SK-N-SH (cell line): ENCODE data around the gene TM7SF2. TPM values are rescaled to one million over a fixed set of nuclear protein-coding genes. Genes with fewer than 3 reads are reported as not detected.

Source experiments
- CTCF ChIA-PET: fragments of 300-600, 350-600 bp; formaldehyde crosslinking; extraction: SDS; loops from one replicate; lab custom pipeline; 2021; lab: Yijun Ruan, JAX
- POLR2A ChIA-PET: fragments of 350-600 bp; sonication (Branson Sonifier 250); formaldehyde crosslinking; extraction: SDS; loops from one replicate; lab custom pipeline; 2020; ENCODE audit warnings: antibody characterized with exemption, inconsistent platforms; lab: Yijun Ruan, JAX
- DNase-seq: peaks from one replicate; pipeline ENCODE4 v3.0.0; 2012
- H2AFZ ChIP-seq: fragments of 200-600 bp; sonication (generic); 2 replicates; pipeline ENCODE4 v1.8.1; 2016; ENCODE audit warnings: antibody characterized with exemption, mild to moderate bottlenecking, low read depth
- H3F3A ChIP-seq: fragments of 200-600 bp; sonication (generic); replicated peaks from 2 replicates; pipeline ENCODE3; 2016; ENCODE audit warnings: antibody characterized with exemption, mild to moderate bottlenecking; ENCODE audit not compliant: insufficient read depth
- H3K27ac ChIP-seq, 2 experiments: fragments of 200-500 bp in 1 of 2; fragments of 200-600 bp in 1 of 2; sonication (Bioruptor generic) in 1 of 2; sonication (generic), shearing (Covaris generic) in 1 of 2; 2 replicates each; pipeline versions ENCODE4 v1.5.1 to v1.6.1; 2014 to 2016; ENCODE audit warnings: low read depth in 2 of 2, inconsistent platforms in 1 of 2, low read length in 1 of 2, mild to moderate bottlenecking in 1 of 2, mixed read lengths in 1 of 2
- H3K27me3 ChIP-seq: fragments of 200-600 bp; sonication (generic), shearing (Covaris generic); 2 replicates; pipeline ENCODE4 v1.6.1; 2016; ENCODE audit warnings: mixed run types; ENCODE audit not compliant: insufficient read depth
- H3K36me3 ChIP-seq, 2 experiments: fragments of 200-500 bp in 1 of 2; fragments of 200-600 bp in 1 of 2; sonication (Bioruptor generic) in 1 of 2; sonication (generic) in 1 of 2; replicated peaks in 1 of 2; 2 replicates each; pipeline versions ENCODE3 to v1.5.1; 2014 to 2016; ENCODE audit warnings: low read length in 1 of 2, mild to moderate bottlenecking in 1 of 2; ENCODE audit not compliant: insufficient read depth in 2 of 2, control insufficient read depth in 1 of 2
- H3K4me1 ChIP-seq, 2 experiments: fragments of 200-500 bp in 1 of 2; fragments of 200-600 bp in 1 of 2; sonication (Bioruptor generic) in 1 of 2; sonication (generic), shearing (Covaris generic) in 1 of 2; 2 replicates each; pipeline versions ENCODE4 v1.5.1 to v1.6.1; 2014 to 2016; ENCODE audit warnings: low read depth in 1 of 2, low read length in 1 of 2, mixed run types in 1 of 2; ENCODE audit not compliant: insufficient read depth in 2 of 2, control insufficient read depth in 1 of 2
- H3K4me2 ChIP-seq: fragments of 200-600 bp; sonication (generic), shearing (Covaris generic); 2 replicates; pipeline ENCODE4 v1.6.1; 2017; ENCODE audit warnings: mixed run types
- H3K4me3 ChIP-seq, 2 experiments: fragments of 200-500 bp in 1 of 2; fragments of 200-600 bp in 1 of 2; sonication (Bioruptor generic) in 1 of 2; sonication (generic), shearing (Covaris generic) in 1 of 2; 2 replicates each; pipeline versions ENCODE4 v1.5.1 to v1.8.1; 2014 to 2016; ENCODE audit warnings: low read depth in 2 of 2, inconsistent platforms in 1 of 2, low read length in 1 of 2, mild to moderate bottlenecking in 1 of 2, mixed read lengths in 1 of 2, moderate library complexity in 1 of 2
- H3K79me2 ChIP-seq: fragments of 200-600 bp; sonication (generic); 2 replicates; pipeline ENCODE4 v1.8.1; 2017; ENCODE audit warnings: mild to moderate bottlenecking; ENCODE audit not compliant: insufficient read depth
- H3K9ac ChIP-seq: fragments of 200-600 bp; sonication (generic); 2 replicates; pipeline ENCODE4 v1.6.1; 2017; ENCODE audit warnings: mixed run types
- H3K9me2 ChIP-seq: fragments of 200-600 bp; sonication (generic); 2 replicates; pipeline ENCODE4 v1.6.1; 2017; ENCODE audit warnings: mixed run types
- H3K9me3 ChIP-seq: fragments of 200-600 bp; sonication (generic); 2 replicates; pipeline ENCODE4 v1.6.1; 2017; ENCODE audit warnings: mixed run types, mild to moderate bottlenecking, moderate library complexity
- H4K20me1 ChIP-seq: fragments of 200-600 bp; sonication (generic); 2 replicates; pipeline ENCODE4 v1.6.1; 2017; ENCODE audit warnings: mild to moderate bottlenecking, mixed run types; ENCODE audit not compliant: insufficient read depth
- EP300 ChIP-seq, 2 experiments: IDR thresholded peaks; 2 replicates each; pipeline versions ENCODE4 v1.4.0 to v1.6.1; 2012; ENCODE audit warnings: borderline replicate concordance in 1 of 2, low read depth in 1 of 2, low read length in 1 of 2
- JUND ChIP-seq: IDR thresholded peaks from 2 replicates; pipeline ENCODE4 v1.4.0; 2012
- MAX ChIP-seq: IDR thresholded peaks from 2 replicates; pipeline ENCODE4 v1.4.0; 2012; ENCODE audit warnings: low read depth
- MEF2A ChIP-seq: IDR thresholded peaks from 2 replicates; pipeline ENCODE4 v1.4.0; 2012; ENCODE audit warnings: low read depth, borderline replicate concordance
- NFIC ChIP-seq: IDR thresholded peaks from 2 replicates; pipeline ENCODE4 v1.4.0; 2012; ENCODE audit warnings: borderline replicate concordance
- PBX3 ChIP-seq: IDR thresholded peaks from 2 replicates; pipeline ENCODE4; 2012
- POLR2AphosphoS5 ChIP-seq: IDR thresholded peaks from 2 replicates; pipeline ENCODE4 v1.6.1; 2012; ENCODE audit warnings: low read depth, low read length
- RCOR1 ChIP-seq: fragments of 150-350 bp; IDR thresholded peaks from 2 replicates; pipeline ENCODE4 v1.6.1; 2017; ENCODE audit warnings: antibody characterized with exemption, low read length
- REST ChIP-seq: IDR thresholded peaks from 2 replicates; pipeline ENCODE4 v1.6.1; 2012; ENCODE audit warnings: mild to moderate bottlenecking, low read depth, low read length, moderate library complexity
- RFX5 ChIP-seq: IDR thresholded peaks from 2 replicates; pipeline ENCODE4 v1.6.1; 2012; ENCODE audit warnings: mild to moderate bottlenecking, improper control_type of control experiment, low read length
- RXRA ChIP-seq: IDR thresholded peaks from 2 replicates; pipeline ENCODE4 v1.4.0; 2012; ENCODE audit warnings: low read depth, mild to moderate bottlenecking, borderline replicate concordance
- SMC3 ChIP-seq: IDR thresholded peaks from 2 replicates; pipeline ENCODE4 v1.6.1; 2012; ENCODE audit warnings: low read depth, low read length, improper control_type of control experiment
- TCF12 ChIP-seq: IDR thresholded peaks from 2 replicates; pipeline ENCODE4 v1.4.0; 2012
- USF1 ChIP-seq: IDR thresholded peaks from 2 replicates; pipeline ENCODE4 v1.4.0; 2012; ENCODE audit warnings: low read depth, borderline replicate concordance
- USF2 ChIP-seq: fragments of 150-350 bp; IDR thresholded peaks from 2 replicates; pipeline ENCODE4 v1.6.1; 2017; ENCODE audit warnings: antibody characterized with exemption, low read length, low read depth, borderline replicate concordance
- WGBS: methylation state at CpG from one replicate; pipeline ENCODE4 v1.1.6; 2017; ENCODE audit warnings: low lambda C conversion rate; 5-methylcytosine and 5-hydroxymethylcytosine counted together
- polyA plus RNA-seq, 3 experiments: library from polyadenylated mRNA; depleted of rRNA; stranded (reverse); fragments of >200 nt; gene quantifications; 2 replicates each; pipeline ENCODE4 v1.2.3, GENCODE V29; 2012

TM7SF2 gene
- polyA plus RNA-seq, 1 of the 3 experiments (the other 2 are of a cell fraction) = 87.8 TPM

- no peak for TF ChIP-seq REST
Measured at GRCh38 chr11:65064847-65065240, 46.8 kb upstream of the TM7SF2 start (continued).

GRCh38 chr11:65065851-65066250, 45.8 kb upstream of the TM7SF2 start:
- 51% methylated on average over 4 of the region's 7 CpGs for WGBS
- Histone ChIP-seq H3K9me2 (no peaks in the 10 kb centered on the region), H3K4me3 (no peak overlapping the region)
- TF ChIP-seq MAX = no peak
- no peak for TF ChIP-seq RFX5
- TF ChIP-seq RCOR1 = no peak
- no peak for TF ChIP-seq TCF12
- no peak for TF ChIP-seq POLR2AphosphoS5
- no peak for TF ChIP-seq USF2
- no peak for TF ChIP-seq JUND
- no peak for TF ChIP-seq NFIC
- TF ChIP-seq USF1 = no peak
- TF ChIP-seq EP300 (IDR thresholded peaks at IDR 0.05; ENCODE audit: borderline replicate concordance in 1 of 2, low read depth in 1 of 2, low read length in 1 of 2) = no peak
- no peak for TF ChIP-seq MEF2A
- TF ChIP-seq PBX3 = no peak
- no peak for TF ChIP-seq RXRA
- TF ChIP-seq SMC3 = no peak
- TF ChIP-seq, all 33 proteins: peak for 0
- no peaks in the 10 kb centered on the region for H4K20me1 ChIP-seq
- no peak overlapping the region for H3K27ac ChIP-seq
- H3K27me3 ChIP-seq = no peaks in the 10 kb centered on the region
- no peaks in the 10 kb centered on the region for H3K36me3 ChIP-seq
- no peaks in the 10 kb centered on the region; a peak in 1 of 4 replicates for H3K4me1 ChIP-seq
- no peak overlapping the region for H3K9ac ChIP-seq
- H3K79me2 ChIP-seq = no peaks in the 10 kb centered on the region
- DNase-seq = peak; percentile 52
- CTCF ChIA-PET = interaction anchor here (0.6 to 1.8 kb wide), 2 partner anchors 28 to 51 kb away, joined by 4 to 9 read pairs; partner anchors contain the start of gene ARL2
- POLR2A ChIA-PET = interaction anchor here (1.0 kb wide), 1 partner anchor 8 kb away, joined by 4 read pairs; no protein-coding TSS in a partner anchor
- no peak overlapping the region for H2AFZ ChIP-seq
- H3F3A ChIP-seq = no peaks in the 10 kb centered on the region
- no peaks in the 10 kb centered on the region for H3K9me3 ChIP-seq
- no peak overlapping the region for H3K4me2 ChIP-seq
